Stromal cell of bone marrow (primary cell): Measurements from ENCODE around the gene VASH2.

ENCODE experiments used
- DNase-seq: peaks from one replicate; pipeline ENCODE4 v3.0.0-alpha.2; 2012; ENCODE audit warnings: low read depth

Gene VASH2

DNA sequence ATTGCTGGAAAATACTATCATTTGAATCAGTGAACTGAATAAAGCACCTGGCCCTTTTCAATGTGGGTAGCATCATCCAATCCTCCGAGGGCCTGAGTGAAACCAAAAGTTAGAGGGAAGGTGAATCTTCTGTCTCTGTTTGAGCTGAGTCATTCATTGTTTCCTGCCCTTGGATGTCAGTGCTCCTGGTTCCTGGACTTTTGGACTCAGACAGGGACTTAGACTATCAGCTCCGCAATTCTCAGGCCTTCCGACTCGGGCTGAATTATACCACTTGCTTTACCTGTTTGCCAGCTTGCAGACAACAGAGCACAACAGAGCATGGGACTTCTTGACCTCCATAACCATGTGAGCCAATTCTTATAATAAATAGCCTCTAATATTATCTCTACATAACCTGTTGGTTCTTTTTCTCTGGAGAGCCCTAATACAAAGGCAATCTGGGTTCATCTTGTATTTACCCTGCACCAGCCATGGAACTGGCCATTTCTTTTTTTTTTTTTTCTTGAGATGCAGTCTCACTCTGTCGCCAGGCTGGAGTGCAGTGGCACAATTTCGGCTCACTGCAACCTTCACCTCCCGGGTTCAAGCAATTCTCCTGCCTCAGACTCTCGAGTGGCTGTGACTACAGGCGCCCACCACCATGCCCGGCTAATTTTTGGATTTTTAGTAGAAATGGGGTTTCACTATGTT lies 19.2 kb upstream of the VASH2 start:
- no peak for DNase-seq

DNA sequence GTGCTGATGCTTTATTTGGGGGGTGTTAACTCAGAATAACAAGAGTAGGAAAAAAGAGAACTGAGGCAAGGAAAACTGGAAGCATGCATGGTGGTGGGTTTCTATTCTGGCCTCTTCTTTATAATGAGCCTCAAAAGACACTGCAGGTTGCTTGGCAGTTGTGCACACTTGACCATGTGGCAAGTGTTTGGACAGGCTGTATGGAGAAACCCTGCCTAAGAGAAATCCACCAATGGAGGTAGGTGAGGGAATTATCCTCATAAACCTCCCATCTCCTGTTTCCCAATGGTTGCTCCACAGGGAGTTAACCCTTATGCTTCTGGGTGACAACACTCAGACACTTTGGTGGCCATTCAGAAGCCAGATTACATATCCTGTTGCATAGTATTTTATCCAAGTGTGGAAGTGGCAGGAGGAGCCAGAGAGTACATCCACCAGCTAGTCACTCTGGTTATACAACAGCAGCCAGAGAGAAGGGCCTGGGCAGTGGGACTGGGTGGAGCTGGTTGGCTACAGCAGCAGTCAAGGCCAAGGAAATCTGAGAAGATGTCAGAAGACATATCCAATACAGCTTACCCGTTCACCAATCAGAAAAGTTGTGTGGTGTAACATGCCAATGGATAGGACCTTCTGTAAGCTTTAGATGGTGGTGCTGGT lies 16.4 kb upstream of the VASH2 start:
- DNase-seq = no peak

DNA sequence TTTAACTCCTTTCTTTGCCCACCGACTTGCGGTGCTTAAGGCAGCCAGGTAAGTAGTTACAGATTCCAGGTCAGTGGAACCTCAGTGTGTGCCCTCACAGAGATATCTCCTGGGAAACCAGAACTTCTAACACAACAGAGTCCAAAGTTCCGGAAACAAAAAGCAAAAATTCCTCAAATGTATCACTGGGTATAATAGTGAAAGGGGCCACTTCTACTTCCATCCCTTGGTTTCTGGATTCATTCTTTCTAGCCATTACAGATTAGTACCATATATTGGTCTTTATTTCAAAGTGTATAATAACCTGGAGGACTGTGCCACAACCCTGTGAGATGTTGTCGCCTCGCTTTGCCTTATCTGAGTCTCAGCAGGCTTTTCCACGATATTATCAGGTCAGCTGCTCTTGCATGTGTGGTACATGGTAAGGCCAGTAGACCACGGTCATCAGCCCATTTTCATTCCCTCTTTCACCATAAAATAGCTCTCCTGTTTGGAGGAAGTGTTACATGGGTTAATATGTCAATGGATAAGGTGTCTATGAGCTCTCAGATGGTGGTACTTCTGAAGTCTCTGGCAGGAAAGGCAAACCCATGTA lies 14.9 kb upstream of the VASH2 start:
- DNase-seq = no peak

DNA sequence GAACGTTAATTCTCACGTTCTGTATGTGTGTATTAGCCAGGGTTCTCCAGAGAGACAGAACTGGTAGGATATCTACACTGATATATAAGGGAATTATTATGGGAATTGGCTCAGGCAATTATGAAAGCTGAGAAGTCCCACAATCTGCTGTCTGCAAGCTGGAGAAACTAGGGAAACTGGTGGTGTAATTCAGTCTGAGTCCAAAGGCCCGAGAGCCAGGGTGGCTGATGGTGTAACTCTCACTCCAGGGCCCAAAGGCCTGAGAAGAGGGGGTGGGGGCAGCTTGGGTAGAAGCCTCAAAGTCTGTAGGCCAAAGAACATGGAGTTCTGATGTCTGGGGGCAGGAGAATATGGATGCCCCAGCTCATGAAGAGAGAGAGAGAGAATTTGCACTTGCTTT lies 13.3 kb upstream of the VASH2 start:
- no peak for DNase-seq

DNA sequence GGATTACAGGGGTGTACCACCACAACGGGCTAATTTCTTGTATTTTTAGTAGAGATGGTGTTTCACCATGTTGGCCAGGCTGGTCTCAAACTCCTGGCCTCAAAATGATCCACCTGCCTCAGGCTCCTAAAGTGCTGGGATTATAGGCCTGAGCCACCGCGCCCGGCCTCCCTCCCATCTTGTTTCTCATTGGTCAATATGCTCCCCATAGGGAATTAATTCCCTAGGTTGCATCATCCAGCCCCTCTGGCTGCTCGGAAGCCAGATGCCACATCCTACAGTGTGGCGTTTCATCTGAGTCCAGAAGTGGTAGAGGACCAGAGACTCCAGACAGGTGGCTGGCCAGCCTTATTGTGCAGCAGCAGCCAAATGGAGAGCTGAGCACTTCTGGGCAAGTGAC lies 11.5 kb upstream of the VASH2 start:
- DNase-seq = no peak

DNA sequence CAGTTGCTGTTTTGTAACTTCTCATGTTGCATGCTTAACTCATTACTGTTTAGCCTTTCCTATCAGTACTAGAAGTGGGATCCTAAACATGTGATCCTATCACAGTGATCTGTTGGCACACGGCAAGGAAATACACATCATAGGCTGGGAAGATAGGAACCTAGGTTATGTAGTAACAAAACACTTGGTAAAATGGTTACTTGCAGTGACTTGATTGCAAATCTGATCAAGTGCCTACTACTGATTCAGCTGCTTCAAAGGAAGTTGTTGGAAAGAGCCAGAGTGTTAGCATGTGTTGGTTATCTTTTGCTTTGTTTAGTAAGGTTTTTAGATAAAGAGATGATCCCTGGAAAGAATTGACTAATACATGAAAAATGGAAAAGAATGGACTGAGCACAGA lies 8.9 kb upstream of the VASH2 start:
- DNase-seq = no peak

DNA sequence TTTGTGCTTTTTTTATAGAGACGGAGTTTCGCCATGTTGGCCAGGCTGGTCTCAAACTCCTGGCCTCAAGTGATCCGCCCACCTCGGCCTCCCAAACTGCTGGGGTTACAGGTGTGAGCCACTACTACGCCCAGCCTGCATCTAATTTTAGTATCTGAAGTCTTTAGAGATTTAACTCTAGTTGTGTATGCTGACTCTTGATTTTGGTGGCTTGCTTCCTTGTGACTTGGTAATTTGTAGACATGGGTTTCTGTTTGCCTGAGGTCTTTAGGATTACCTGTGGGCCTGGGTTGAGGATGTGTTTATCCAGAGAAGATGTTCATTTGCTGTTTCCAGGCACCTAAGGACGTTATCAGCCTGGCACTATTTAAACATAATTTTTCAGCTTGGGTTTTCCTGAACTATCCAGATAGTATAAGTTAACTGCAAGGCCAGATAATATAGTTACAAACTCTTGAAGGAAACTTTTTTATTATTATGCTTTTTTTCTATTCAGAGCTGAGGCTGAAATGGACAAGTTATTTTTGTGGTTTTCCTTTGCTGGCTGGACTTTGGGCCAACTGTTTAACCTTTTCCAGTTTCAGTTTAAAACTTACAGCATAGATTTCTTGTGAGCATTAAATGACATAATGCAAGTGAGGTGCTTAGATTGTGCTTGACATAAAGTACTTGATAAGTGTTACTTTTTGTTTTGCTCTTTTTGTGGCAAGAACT lies 7.5 kb upstream of the VASH2 start:
- no peak for DNase-seq

DNA sequence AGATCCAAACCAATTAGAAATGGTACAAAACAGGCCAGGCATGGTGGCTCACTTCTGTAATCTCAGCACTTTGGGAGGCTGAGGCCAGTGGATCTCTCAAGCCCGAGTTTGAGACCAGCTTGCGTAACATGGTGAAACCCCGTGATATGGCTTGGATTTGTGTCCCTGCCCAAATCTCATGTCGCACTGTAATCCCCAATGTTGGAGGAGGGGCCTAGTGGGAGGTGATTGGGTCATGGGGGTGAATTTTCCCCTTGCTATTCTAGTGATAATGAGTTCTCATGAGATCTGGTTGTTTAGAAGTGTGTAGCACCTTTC lies 7.0 kb upstream of the VASH2 start:
- no peak for DNase-seq

DNA sequence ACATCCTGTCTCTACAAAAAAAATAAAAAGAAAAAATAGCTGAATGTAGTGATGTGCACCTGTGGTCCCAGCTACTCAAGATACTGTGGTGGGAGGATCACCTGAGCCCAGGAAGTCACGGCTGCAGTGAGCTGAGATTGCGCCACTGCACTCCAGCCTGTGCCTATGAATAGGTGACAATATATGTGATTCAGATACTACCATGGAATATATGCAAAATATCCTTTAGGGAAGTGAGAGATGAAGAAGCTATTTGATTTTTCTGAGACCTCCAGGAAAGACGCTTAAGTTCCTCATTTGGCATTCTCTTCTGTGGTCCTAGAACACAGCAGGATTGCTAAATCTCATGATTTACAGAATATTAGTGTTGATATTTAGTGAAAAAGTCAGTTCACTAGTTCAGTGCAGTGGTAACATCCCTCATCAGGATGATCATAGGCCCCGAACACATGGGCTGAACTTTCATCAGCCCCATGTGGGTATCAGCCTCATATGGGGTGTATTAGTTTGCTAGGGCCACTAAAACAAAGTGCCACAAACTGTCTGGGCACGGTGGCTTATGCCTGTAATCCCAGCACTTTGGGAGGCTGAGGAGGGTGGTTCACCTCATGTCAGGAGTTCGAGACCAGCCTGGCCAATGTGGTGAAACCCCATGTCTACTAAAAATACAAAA lies 6.0 kb upstream of the VASH2 start:
- no peak for DNase-seq

DNA sequence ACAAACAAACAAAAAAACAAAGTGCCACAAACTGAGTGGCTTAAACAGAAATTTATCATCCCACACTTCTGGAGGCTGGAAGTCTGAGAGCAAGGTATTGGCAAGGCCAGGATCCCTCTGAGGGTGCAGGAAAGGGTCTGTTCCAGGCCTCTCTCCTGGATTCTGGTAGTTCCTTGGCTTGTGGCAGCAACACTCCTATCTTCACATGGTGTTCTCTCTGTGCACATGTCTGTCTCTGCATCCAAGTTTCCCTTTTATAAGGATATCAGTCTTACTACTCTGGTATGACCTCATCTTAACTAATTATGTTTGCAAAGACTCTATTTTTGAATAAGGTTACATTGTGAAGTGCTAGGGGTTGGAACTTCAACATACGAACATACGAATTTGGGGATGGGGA lies 5.3 kb upstream of the VASH2 start:
- DNase-seq = no peak

DNA sequence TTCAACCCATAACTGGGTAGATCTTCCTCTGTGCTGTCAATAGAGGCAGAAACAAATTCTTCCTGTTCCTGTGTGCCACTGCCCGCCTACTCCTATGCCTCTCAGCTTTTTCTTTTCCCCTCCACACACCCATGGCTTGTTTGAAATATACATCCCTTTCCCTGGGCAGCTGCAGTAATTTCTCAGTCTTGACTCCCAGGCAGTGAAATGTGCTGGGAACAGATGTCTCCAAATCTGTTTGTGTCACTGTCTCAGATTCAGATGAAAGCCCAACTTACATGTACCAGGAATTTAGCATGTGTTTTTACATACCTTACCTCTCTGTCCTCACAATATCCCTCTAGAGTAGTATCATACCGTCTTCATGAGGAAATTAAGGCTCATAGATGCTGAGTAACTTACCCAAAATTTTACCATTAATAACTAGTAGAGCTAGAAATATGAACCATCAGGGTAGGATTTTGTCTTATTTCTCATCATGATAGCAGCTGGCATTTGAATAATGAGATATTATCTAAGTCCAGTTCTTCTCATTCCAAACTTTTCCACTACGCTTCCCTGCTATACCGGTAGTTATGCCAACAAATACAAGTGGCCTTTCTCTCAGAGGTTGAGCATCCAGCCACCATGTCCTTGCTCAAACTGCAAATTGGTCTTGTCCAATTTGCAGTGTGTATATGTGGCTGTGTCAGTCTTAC lies 4.7 kb upstream of the VASH2 start:
- no peak for DNase-seq

DNA sequence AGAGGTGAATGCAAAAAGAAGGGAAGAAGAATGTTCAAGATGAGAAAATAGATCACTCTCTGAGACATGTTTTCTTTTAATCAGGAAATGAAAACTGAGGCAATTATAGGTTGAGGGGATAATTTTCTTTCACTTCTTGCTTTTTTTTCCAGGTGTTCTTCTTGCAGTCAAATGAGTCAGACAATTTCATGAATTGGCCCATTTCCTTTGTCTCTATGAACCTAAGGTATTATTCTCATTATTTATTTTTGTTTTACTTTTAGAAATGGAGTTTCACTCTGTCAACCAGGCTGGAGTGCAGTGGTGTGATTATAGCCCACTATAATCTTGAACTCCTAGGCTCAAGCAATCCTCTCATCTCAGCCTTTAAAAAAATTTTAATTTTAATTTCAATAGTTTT lies 3.5 kb upstream of the VASH2 start:
- DNase-seq = no peak

DNA sequence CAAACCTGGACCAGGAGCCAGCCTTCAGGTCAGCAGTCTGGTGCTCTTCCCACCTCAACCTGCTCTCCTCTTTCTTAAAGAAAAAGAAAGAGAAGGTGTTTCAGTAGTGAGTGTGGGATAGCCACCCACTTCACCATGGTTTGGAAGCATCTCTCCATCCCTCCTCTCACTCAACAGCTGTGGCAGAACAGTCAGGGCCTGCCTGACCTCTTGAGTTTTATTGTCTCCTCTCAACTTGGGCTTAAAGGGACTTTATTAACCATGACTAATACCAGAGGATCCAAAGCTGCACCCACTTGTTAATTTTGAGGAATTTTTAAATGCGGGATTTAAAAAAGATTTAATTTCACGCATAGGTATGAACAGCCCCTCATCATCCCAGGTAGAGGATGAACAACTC lies 570 bp upstream of the VASH2 start:
- DNase-seq = no peak

DNA sequence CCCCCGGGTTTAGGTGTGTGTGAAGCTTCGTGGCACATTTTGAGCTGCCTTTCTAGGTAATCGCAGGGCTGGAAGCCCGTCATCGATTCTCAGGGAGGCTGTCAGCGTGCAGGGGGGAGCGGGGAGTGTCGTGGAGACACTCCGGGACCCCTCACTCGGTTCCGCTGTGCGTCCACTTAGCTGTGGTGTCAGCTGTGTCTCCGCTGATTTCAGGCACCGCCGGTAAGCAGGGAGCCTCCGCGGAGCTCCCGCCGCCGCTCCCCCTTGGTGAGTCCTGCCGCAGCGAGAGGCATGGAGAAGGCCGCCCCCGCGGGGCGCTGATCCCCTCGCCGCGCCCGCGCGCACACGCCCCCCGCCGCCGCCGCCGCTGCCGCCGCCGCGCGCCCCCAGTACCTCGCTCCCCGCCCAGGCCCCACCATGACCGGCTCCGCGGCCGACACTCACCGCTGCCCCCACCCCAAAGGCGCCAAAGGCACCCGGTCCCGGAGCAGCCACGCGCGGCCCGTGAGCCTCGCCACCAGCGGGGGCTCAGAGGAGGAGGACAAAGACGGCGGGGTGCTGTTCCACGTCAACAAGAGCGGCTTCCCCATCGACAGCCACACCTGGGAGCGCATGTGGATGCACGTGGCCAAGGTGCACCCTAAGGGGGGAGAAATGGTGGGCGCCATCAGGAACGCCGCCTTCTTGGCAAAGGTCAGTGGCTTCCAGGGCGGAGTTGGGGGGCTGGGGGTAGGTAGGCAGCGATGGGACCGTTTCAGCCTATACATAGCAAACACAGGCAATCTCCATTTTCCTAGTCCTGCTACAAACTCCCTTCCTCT lies 995 bp downstream of the VASH2 start:
- no peak for DNase-seq

DNA sequence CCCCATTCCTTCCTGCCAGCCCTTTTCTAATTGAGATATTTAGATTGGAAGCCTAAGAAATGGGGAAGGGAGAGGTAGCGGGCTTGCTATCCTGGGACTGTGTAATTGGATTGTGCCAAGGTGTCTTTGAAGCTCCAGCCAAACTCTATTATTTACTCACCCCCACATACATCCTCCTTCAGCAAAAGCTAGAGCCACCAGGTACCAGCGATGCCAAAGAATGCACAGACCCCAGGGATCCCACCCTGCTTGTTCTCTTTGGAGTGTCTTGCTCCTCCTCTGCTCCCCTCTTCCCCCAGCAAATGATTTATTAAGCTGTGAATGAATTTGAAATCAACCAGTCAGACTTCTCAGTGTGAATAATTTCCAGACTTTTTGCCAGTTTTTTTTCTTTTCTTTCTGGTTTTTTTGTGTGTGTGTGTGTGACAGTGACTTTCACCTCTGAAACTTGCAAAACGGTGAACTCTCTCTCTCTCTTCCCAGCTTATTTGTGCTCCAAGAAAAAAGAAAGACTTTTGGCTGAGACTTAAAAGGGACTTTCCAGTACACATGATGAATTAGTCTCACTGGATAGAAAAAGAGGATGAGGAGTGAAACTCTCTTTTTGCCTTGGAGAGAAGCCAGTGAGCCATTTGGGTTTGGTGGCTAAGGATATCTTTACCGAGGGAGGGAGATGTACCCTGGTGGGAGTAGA lies 1.8 kb downstream of the VASH2 start:
- no peak for DNase-seq

DNA sequence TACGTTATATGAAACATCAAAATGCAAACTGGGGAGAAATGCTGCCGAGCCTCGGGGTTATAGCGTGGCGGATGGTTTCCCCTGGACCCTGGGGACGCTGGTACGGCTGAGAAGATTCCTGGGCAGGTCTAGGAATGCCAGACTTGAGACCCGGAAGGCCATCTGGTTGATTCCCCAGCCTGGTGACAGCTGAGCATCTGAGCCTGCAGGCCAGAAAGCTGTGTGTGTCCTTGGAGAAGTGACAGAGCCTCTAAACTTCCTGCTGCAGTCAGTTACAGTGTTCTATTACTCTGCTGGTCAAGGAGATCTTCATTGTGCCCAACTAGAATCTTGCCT lies 2.3 kb downstream of the VASH2 start:
- DNase-seq = no peak

DNA sequence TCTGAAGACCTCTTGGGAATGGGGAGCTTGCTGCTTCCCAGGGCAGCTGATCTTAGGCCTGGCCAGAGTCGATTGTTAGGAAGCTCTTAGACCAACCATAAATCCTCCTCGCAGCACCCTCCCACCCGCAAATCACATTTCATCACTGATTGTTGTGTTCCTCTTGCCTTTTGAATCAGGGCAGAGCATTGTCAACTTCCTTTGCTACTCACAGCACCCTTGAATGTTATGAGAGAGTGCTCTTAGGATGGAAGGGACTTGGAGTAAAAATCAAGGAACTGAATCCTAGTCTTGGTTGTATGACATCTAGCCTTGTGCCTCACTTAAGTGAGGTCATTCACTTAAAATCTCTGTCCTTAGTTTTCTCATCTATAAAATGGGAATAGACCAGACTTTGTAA lies 3.0 kb downstream of the VASH2 start:
- no peak for DNase-seq

DNA sequence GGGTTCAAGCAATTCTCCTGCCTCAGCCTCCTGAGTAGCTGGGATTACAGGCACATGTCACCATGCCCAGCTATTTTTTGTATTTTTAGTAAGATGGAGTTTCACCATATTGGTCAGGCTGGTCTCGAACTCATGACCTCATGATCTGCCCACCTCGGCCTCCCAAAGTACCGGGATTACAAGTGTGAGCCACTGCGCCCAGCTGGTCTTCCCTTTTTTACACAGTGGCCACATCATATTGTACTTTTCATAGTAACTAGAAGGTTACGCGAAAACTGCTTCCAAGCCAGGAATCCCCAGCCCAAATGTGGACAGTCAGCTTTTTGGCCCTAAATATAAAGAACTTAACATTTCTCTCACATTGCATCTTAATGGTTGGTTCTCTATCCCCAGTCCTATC lies 4.2 kb downstream of the VASH2 start:
- DNase-seq = no peak

DNA sequence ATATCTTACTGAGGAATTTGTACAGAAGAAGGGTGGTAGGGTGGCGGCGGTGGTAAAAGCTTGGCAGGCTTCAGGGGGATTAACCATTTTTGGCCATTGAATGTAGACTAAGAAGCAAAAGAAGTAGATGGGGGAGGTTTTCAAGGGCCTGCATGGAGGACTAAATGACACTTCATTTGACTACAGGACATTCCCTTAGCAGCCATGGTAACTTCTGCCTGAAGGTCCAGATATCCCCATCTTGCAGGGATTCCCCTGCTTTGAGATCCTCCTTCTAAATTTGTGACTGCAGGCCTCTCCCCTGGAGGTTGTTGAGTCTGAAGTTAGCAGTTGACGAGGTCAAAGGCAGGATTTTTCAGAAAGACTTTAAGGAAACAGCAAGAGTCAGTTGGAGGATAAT lies 4.8 kb downstream of the VASH2 start:
- DNase-seq = no peak

DNA sequence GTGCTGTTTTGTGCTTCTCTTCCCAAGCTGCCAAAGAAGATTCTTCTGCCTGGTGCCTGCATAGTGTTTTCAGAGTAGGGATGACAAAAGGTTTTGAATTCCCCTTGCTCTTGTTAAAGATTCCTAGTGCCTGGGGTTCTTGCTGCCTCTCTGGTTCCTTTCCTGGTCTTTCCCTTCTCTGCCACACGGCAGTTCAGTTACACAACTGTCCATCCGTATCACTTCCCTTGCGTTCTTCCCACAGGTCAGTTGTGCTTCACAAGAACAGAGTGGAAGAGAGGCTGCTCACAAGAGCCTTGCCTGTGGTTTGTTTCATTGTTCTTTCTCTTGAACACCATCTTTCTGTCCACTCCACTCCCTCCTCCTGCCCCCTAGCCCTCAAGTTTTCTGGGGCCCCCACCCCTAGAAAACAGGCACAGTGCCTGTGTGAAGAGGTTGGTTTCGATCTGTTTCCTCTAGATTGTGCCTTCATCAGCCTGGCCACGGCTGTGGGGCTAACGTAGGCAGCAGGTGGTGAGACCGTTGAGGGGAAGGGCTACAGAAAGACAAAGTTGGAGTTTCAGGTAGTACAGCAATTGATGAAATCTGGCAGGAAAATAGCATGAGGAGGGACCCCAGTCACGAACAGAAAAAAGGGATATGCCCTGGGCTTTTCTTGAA lies 5.8 kb downstream of the VASH2 start:
- DNase-seq = no peak
